Activated CD4-positive, alpha-beta T cell treated with anti-CD3 and anti-CD28 coated beads, Interleukin-2, amount 50 U/mL, for 24 hours (primary cell): ENCODE results near the gene SGIP1.

Experiments used
- DNase-seq, 2 donors: peaks; one replicate each; pipeline ENCODE4 v3.0.0-alpha.2; 2020; ENCODE audit warnings: low read depth in 1 of 2, low spot score in 1 of 2

The SGIP1 gene

GRCh38 chr1:66521721-66522365 lies 12.1 kb upstream of the SGIP1 start:
- no peak for DNase-seq

GRCh38 chr1:66523562-66523961 lies 10.4 kb upstream of the SGIP1 start:
- no peak for DNase-seq

- no peak for DNase-seq
These were observed 8.9 kb upstream of the SGIP1 start for GRCh38 chr1:66525086-66525485.

GRCh38 chr1:66526036-66526435 lies 7.9 kb upstream of the SGIP1 start:
- no peak for DNase-seq

GRCh38 chr1:66526991-66527390 lies 7.0 kb upstream of the SGIP1 start:
- DNase-seq, result no peak

GRCh38 chr1:66527686-66528085 lies 6.3 kb upstream of the SGIP1 start:
- no peak for DNase-seq

- no peak for DNase-seq
These were observed 5.4 kb upstream of the SGIP1 start for GRCh38 chr1:66528580-66528979.

GRCh38 chr1:66532214-66532613 lies 1.7 kb upstream of the SGIP1 start:
- DNase-seq, result no peak

- DNase-seq, result no peak
These were observed 862 bp upstream of the SGIP1 start for GRCh38 chr1:66532798-66533783.

- DNase-seq, result no peak
These were observed 1.1 kb downstream of the SGIP1 start for GRCh38 chr1:66535061-66535460.

- DNase-seq, result no peak
These were observed 1.9 kb downstream of the SGIP1 start for GRCh38 chr1:66535853-66536252.

GRCh38 chr1:66537718-66538117 lies 3.8 kb downstream of the SGIP1 start:
- no peak for DNase-seq

- DNase-seq, result no peak
These were observed 5.5 kb downstream of the SGIP1 start for GRCh38 chr1:66539491-66539890.

- DNase-seq, result no peak
These were observed 6.6 kb downstream of the SGIP1 start for GRCh38 chr1:66540434-66541032.

GRCh38 chr1:66542314-66542713 lies 8.4 kb downstream of the SGIP1 start:
- DNase-seq, result no peak

GRCh38 chr1:66542811-66543767 lies 9.1 kb downstream of the SGIP1 start:
- DNase-seq, result no peak

GRCh38 chr1:66546047-66546810 lies 12.3 kb downstream of the SGIP1 start:
- DNase-seq, result no peak

GRCh38 chr1:66549017-66549416 lies 15.1 kb downstream of the SGIP1 start:
- no peak for DNase-seq

- DNase-seq, result no peak
These were observed 16.3 kb downstream of the SGIP1 start for GRCh38 chr1:66550243-66550642.

GRCh38 chr1:66552287-66552686 lies 18.3 kb downstream of the SGIP1 start:
- no peak for DNase-seq
